Ecto neural progenitor cell (in vitro differentiated cells): Measurements from ENCODE around the gene SAMD14.

ENCODE experiments used
- DNase-seq: peaks from one replicate; pipeline ENCODE4 v3.0.0-alpha.2; 2018; ENCODE audit warnings: low spot score

Gene SAMD14

DNA sequence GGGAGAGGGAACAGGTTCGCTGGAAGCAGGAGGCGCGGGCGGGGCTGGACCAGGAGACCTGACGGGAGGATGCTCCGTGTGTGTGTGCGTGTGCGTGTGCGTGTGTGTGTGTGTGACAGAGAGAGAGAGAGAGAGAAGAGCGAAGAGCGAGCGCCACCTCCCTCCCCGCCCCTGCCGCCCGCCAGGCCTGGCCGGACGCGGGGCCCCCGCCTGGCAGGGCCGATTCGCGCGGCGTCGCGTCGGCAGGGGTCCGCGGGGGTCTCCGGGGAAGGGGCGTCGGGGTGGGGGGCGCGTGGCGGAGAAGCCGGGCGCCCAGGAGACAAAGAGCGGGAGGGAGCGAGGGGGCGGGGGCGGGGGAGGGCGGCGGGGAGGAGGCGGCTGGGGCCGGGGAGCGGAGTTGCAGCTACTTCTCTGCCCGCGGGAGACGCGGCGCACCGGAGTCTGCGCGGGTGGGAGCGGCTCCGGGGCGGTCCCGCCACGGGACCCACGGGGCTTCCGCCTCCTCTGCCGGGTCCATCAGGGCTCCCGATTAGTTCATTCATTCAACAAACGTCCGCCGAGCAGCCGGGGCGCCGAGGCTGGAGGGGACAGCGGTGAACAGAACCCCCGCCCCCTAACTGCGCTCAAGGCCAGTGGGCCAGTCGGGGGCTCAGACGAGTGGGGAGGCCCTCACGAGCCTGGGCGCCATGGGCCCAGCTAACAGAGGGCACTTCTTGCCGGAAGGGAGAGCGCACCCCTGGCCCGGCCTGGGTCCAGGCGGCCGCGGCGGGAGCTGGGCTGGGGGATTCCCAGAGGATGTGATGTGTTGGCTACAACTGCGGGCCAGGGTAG, at the start of gene SAMD14:
Gene SAMD14 (minus strand): TSS at position 433 of the 831 bp plus-strand sequence. CDS start 5,201 bp downstream, outside the sequence.
- DNase-seq: peak; percentile 86

DNA sequence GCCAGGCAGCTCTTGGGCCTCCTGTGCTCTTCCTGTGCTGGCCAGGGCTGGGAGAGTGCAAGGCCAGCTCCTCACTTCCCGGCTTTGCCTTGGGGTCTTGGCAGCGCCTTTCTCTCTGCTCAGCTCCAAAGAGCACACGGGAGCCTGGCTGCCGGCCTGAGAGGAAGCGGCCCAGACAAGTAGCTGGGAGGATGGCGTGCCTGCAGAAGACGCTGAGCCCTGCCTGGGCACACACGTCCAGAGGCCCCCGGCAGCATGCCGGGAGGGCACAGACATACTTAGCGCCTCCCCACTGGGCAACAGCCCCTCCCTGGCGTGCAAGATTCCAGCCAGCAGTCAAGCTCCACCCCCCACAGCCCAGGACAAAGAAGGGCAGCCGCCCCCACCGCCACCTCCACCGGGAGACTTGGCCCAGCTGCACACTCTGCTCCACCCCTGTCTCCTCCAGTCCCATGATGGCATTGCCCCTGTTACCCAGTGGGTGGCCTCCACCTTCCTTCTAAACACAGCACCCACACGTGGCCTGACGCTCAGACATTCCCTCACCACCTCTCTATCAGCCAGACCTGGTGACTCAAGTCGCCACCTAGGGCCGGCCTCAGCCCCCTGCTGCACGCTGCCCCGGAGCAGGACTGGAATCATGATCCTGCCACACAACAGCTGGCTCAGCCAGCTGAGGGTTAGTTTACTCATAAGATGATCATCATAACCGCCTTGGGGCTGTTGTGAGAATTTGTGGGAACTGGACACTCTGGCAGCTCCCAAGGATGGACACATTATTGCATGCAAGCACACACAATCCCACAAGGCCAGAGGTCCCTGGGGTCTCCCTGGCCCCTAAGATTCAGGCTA, 48.2 kb upstream of the SAMD14 start:
- peak; percentile 84 for DNase-seq

GRCh38 chr17:50177476-50177875, 47.5 kb upstream of the SAMD14 start:
- no peak for DNase-seq

GRCh38 chr17:50176559-50177357, 46.8 kb upstream of the SAMD14 start:
- DNase-seq: no peak

GRCh38 chr17:50175035-50175807, 45.3 kb upstream of the SAMD14 start:
- no peak for DNase-seq

- DNase-seq: no peak
Observed at GRCh38 chr17:50174444-50174843, 44.5 kb upstream of the SAMD14 start.

DNA sequence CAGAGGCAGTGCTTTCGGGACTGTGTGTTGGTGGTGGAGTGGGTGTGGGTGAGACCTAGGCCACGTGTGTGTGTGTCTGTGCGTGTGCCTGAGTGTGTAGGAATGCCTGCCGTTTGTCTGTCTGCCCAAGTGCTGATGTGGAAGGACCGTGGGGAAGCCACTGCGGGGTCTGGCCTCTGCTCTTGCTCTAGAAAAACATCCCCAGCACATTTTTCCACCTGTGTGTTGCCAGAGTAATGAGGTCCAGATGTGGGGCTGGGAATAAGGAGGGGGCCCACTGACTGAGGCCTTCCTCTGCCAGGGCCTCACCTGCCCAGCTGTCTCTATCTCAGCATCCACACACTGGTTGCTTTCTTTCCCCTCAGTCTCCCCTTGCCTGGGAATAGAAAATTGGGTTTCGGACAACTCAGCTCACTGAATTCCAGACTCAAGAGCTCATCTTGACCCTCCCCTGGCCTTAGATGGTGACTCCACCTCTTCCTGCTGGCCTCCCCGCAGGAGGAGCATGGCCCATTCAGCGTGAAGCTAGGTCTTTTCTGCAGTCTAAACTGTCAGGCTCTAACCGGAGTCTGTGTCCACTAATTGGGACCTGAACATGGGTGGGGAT, 43.5 kb upstream of the SAMD14 start:
- DNase-seq: no peak

GRCh38 chr17:50172936-50173334, 43.0 kb upstream of the SAMD14 start:
- DNase-seq: no peak

DNA sequence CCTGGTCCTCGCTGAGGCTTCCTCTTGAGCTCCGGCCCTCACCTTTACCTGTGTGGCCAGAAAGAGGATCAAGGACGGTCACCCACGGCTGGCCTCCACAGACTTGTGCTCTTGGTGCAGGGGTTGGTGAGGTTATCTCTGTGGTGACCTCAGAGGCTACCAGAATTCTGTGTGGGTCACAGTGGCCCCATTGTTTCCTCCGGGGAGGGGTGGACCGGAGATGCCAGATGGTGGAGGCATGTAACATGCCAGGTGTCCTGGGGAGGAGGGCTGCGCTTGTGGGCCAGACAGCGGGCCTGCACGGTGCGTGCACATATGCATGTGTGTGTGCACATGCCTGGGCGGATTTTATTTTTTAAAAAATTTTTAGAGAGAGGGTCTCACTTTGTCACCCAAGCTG, 42.2 kb upstream of the SAMD14 start:
- DNase-seq: no peak

DNA sequence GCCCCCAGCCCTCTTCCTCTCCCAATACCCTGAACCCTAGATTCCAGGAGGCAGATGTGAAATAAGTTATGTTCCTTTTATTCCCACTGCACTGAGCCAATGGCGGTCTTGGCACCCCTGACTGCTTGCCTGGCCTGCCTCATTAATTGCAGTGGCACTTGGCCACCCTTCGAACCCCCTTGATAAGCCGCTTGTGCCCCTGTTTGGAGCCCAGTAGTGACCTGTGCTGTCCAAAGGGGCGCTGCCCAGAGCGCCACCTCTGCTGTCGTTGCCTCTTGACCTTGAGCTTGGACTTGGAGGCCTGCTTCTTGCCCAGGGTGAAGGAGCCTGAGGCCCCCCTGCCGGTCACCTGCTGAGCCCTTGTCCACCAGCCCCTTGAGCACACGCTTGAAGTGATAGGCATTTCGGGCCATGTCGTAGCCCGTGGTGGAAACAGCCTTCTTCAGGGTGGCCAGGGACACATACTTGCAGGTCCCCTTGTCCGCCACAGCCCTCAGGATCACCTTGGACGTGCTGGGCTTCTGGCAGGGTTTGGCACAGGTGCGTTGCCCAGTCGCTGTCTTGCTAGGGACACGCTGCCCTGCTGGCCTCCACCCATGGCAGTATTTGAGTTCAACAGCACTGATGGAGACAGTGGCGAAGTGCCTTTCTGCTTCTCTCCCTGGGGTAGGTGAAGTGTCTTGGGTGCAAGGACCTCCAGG, 41.6 kb upstream of the SAMD14 start:
- DNase-seq: no peak

DNA sequence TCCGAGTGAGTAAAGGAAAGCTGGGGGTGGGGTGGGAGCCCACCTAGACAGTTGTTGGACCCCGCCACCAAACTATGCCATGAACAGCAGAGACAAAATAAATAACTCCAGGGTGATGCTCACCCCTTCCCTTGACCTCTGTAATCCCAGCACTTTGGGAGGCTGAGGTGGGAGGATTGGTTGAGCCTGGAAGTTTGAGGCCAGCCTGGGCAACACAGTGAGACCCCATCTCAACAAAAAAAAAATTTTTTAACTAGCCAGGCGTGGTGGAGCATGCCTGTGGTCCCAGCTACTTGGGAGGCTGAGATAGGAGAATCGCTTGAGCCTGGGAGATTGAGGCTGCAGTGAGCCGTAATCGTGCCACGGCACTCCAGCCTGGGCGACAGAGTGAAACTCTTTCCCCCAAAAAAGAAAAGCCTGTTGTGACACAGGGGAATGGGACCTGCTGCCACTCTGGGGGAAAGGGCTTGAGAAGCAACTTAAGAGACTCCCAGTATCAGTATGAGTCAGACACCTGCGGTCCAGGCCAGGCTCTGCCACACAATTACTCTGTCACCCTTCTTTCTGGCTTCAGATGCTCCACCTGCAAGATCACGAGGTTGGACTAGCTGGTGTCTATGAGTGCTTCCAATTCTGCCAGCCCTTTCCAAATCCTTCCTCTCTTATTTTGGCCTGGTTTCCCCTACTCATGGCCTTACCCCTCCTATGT, 40.9 kb upstream of the SAMD14 start:
- no peak for DNase-seq

GRCh38 chr17:50169881-50170459, 40.0 kb upstream of the SAMD14 start:
- DNase-seq: no peak

DNA sequence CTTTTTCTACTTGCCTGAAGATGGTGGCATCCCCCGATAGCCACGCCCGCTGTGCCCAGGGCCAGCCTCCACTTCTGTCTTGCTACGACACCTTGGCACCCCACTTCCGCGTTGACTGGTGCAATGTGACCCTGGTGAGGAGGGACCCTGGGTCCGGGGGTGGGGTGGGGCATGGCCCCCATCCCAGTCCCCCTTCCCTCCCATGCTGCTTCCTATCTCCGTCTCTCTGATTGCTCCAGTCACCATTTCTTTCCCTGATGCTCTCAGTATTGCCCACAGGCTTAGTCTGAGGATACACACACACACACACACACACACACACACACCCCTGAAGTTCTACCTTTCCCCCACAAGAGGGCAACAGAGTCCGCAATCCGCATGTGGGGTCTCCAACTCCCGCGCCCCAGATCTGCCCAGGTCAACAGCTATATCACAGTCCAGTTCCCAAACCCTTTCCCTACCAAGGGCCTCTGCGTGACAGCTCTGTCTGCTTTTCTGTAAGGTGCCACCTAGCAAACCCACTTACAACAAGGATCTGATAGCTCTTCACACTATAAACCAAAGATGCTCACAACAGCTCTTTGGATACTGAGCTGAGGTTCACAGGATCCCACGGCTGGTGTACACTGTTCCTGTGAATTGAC, 39.3 kb upstream of the SAMD14 start:
- DNase-seq: peak; percentile 94

DNA sequence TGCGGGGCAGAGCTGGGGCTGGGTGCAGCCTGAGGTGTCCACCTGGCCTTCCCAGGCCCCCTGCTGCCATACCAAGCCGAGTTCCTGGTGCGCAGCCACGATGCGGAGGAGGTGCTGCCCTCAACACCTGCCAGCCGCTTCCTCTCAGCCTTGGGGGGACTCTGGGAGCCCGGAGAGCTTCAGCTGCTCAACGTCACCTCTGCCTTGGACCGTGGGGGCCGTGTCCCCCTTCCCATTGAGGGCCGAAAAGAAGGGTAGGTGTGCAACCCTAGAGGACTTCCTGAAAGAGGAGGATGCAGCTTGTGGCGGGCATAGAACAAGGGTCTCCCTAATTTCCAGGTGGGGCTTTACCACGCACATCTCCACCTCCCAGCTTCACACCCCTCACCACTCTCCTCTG, 38.4 kb upstream of the SAMD14 start:
- no peak for DNase-seq

DNA sequence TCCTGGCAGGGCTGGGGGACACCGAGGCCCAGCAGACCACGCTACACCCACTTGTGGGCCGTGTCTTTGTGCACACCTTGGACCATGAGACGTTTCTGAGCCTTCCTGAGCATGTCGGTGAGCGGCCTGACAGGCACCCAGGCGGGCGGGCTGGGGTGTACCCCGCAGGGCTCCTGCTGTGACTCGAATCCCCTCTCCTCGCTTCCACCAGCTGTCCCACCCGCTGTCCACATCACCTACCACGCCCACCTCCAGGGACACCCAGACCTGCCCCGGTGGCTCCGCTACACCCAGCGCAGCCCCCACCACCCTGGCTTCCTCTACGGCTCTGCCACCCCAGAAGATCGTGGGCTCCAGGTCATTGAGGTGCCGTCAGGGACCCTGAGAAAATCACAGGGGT, 37.4 kb upstream of the SAMD14 start:
- no peak for DNase-seq

GRCh38 chr17:50166518-50167181, 36.7 kb upstream of the SAMD14 start:
- no peak for DNase-seq

- no peak for DNase-seq
Observed at GRCh38 chr17:50165867-50166517, 36.0 kb upstream of the SAMD14 start, which contains the start of gene SGCA. TSS of gene SGCA (plus strand) at chr17:50166005. CDS start at chr17:50166041, 36 bp downstream.

DNA sequence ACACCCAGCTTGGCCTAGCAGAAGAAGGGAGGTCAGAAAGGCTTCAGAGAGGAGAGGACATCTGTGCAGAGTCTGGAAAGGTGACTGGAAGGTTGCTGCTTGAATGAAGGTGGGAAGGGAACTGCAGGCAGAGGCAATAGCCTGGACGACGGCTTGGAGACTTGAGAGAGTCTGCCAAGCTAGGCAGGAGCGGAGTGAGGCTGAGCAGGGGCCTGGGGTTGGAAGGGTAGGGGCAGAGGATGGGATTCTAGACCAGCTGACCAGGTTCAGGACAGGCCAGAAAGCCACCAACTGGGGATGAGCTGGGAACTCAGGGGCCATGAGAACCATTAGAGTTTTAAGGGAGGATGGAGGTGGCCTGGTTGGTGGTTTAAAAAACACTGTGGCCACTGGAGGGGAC, 35.5 kb upstream of the SAMD14 start:
- DNase-seq: no peak
